NK-92 (cell line): ENCODE results near the gene CAMTA1.

Experiments used
- DNase-seq: peaks from one replicate; lab custom pipeline; 2025; ENCODE audit not compliant: unreplicated experiment; lab: John Stamatoyannopoulos, UW

Gene CAMTA1

DNA sequence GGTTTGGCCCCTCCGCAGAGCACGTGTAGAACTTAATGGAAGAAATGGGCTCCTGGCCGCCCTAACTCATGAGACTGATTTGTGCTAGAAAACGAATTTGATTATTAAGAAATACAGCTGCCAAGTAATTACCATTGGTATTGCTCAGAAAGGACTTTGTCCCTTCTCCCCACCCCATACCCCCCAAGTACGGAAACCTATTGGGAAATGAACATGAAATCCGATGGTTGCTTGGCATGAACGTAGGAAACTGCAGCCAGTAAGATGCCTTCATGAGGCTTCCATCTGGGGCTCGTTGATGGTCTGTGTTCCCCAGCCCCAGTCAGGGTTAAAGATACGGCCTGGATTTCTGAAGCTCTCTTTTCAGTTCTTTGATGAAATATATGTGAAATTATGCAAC lies 1020.2 kb downstream of the CAMTA1 start:
- DNase-seq, result no peak

DNA sequence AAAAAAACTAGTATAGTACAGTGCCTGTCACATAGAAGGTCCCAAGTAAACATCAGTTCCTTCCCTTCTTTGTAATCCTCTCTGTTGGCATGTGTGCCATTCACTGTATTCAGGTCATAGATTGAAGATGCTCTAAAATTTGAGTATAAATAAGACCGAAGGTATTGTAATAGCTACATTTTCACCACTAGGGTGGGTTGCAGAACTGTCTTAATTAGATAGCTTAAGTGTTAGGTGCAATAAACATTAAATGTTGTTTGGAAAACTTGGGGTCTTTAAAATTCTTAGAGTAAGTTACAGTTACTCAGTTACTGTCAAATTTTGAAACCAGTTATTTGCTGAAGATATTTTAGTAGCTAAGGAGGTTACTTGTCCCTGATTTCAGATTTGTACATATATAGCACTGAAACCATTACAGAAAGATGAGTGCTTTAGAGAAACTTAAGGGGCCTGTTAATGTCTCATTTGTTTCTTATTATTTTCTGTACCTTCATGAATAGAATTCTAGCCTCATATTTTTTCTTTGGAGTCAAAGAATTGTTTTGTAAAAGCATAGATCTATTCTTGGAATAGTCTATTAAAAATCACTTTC lies 1023.1 kb downstream of the CAMTA1 start:
- no peak for DNase-seq

DNA sequence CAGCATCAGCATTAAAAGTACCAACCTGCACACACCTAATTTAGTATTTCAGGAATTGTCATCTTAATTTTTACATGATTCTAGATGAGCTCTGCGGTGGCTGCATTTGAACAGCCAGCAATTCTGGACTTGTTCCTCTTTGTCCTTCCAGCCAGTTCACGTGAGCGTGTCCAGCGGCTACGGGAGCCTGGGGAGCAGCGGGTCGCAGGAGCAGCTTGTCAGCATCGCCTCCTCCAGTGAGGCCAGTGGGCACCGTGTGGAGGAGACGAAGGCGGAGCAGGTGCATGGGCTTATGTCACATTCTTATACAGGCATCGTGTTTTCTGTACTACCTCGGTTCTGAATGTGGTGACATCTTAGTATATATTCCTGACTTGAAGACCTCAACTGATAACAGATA lies 1024.5 kb downstream of the CAMTA1 start:
- DNase-seq, result no peak

DNA sequence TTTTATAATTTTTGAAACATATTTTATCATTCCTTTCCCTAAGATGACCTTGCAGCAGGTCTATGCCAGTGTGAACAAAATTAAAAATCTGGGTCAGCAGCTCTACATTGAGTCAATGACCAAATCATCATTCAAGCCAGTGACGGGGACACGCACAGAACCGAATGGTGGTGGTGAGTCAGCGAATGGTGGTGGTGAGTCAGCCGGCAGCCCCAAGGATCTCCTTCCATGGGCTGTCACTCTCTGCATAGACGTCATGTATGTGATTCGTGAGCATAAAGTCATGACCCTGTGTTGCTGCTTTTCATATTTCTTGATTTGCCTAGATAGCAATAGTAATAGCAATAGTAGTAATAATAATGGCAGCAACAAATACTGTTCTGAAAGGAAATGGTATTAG lies 1025.1 kb downstream of the CAMTA1 start:
- no peak for DNase-seq

DNA sequence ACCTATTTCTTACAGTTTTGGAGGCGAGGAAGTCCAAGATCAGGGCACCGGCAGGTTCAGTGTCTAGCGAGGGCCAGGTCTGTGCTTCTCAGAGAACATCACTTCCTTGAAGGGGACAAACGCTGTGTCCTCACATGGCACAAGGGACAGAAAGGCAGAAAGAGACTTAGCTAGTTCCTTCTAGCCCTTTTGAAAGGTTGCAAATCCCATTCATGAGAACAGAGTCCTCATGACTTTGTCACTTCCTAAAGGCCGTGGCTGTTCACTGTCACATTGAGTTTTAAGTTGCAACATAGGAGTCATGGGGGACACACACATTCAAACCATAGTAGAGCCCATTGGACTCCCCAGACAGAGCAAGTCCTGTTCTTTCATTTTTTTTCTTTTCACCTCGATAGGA lies 1026.2 kb downstream of the CAMTA1 start:
- DNase-seq, result no peak

DNA sequence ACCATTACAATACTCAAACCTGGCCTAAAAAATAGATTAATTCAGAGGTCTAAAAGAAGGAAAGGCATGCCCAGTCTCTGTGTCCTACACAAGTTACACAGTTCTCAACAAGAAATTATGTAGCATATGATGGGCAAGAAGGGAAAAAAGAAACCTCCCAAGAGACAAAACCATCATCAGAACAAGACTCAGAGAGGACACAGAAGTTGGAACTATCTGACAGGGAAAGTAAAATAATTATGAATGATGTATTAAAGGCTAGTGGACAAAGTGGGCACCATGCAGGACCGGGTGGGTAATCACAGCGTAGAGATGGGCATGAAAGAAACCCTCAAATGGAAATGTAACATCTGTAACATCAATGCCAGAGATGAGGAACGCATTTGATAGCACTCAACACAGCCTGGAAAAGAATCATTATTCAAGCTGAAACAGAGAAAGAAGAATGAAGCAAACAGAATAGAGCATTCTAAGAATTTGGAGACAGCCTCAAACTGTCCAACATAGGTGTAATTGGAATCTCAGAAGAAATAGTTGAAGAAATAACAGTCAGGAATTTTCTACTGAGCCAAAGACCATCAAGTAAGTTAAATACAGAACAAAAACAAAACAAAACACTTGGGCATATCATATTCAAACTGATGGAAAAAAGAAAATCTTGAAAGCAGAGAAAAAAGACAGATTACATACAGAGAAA lies 1028.6 kb downstream of the CAMTA1 start:
- DNase-seq, result no peak
